Ishikawa (cell line): ENCODE measurements around the gene BCR.

Experiments
- CEBPB ChIP-seq: IDR thresholded peaks from 2 replicates; pipeline ENCODE4 v1.6.1; 2012
- CREB1 ChIP-seq: IDR thresholded peaks from 2 replicates; pipeline ENCODE4 v1.6.1; 2012; ENCODE audit warnings: low read depth
- EGR1 ChIP-seq: IDR thresholded peaks from 2 replicates; pipeline ENCODE4 v1.6.1; 2012
- EP300 ChIP-seq: IDR thresholded peaks from 2 replicates; pipeline ENCODE4 v1.6.1; 2012; ENCODE audit warnings: borderline replicate concordance
- FOXM1 ChIP-seq: IDR thresholded peaks from 2 replicates; pipeline ENCODE4 v1.6.1; 2012; ENCODE audit warnings: low read depth, borderline replicate concordance
- MAX ChIP-seq: IDR thresholded peaks from 2 replicates; pipeline ENCODE4 v1.6.1; 2012
- NFIC ChIP-seq: IDR thresholded peaks from 2 replicates; pipeline ENCODE4 v1.6.1; 2012
- RAD21 ChIP-seq: IDR thresholded peaks from 2 replicates; pipeline ENCODE4 v1.6.1; 2012; ENCODE audit warnings: low read depth
- TAF1 ChIP-seq: IDR thresholded peaks from 2 replicates; pipeline ENCODE4 v1.6.1; 2012; ENCODE audit warnings: low read depth, mild to moderate bottlenecking
- TCF12 ChIP-seq: IDR thresholded peaks from 2 replicates; pipeline ENCODE4 v1.6.1; 2012; ENCODE audit warnings: low read depth
- TEAD4 ChIP-seq: IDR thresholded peaks from 2 replicates; pipeline ENCODE4 v1.6.1; 2012
- USF1 ChIP-seq: IDR thresholded peaks from 2 replicates; pipeline ENCODE4 v1.6.1; 2012
- YY1 ChIP-seq: IDR thresholded peaks from 2 replicates; pipeline ENCODE4 v1.6.1; 2012; ENCODE audit warnings: low read depth
- ZBTB7A ChIP-seq: IDR thresholded peaks from 2 replicates; pipeline ENCODE4 v1.6.1; 2012; ENCODE audit warnings: low read depth
- TF ChIP-seq, protein P1 (sequence below): IDR thresholded peaks from 2 replicates; pipeline ENCODE4 v1.6.1; 2012; ENCODE audit warnings: low read depth, mild to moderate bottlenecking

The BCR gene

GRCh38 chr22:23196165-23196564 lies 15.9 kb downstream of the BCR start:
- TF ChIP-seq CEBPB (no peak), FOXM1 (no peak), MAX (no peak), CREB1 (no peak), NFIC (no peak), TEAD4 (no peak)
- TF ChIP-seq, protein P1, sequence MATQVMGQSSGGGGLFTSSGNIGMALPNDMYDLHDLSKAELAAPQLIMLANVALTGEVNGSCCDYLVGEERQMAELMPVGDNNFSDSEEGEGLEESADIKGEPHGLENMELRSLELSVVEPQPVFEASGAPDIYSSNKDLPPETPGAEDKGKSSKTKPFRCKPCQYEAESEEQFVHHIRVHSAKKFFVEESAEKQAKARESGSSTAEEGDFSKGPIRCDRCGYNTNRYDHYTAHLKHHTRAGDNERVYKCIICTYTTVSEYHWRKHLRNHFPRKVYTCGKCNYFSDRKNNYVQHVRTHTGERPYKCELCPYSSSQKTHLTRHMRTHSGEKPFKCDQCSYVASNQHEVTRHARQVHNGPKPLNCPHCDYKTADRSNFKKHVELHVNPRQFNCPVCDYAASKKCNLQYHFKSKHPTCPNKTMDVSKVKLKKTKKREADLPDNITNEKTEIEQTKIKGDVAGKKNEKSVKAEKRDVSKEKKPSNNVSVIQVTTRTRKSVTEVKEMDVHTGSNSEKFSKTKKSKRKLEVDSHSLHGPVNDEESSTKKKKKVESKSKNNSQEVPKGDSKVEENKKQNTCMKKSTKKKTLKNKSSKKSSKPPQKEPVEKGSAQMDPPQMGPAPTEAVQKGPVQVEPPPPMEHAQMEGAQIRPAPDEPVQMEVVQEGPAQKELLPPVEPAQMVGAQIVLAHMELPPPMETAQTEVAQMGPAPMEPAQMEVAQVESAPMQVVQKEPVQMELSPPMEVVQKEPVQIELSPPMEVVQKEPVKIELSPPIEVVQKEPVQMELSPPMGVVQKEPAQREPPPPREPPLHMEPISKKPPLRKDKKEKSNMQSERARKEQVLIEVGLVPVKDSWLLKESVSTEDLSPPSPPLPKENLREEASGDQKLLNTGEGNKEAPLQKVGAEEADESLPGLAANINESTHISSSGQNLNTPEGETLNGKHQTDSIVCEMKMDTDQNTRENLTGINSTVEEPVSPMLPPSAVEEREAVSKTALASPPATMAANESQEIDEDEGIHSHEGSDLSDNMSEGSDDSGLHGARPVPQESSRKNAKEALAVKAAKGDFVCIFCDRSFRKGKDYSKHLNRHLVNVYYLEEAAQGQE = no peak

DNA sequence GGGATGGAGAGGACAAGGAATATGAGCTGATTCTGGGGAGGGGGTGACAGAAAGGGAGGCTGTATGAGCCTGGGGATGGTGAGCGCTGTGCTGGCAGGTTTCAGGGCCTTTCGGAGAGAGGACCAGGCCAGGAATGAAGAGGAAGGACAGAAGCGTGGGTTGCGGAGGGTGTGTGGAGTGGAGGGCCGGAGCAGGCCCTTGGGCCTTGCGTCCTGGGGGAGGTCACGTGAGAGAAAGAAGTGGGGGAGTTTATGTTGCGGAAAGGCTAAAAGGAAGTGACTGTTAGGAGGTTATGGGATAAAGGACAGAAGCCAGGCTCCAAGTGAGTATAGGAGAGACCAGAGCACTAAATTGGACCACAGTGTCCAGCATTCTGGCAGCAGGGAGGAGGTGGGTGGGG lies 17.5 kb downstream of the BCR start:
- TF ChIP-seq YY1 (no peak), EGR1 (no peak), FOXM1 (no peak), CREB1 (no peak), MAX (no peak), RAD21 (no peak), EP300 (no peak), TEAD4 (no peak), ZBTB7A (no peak), CEBPB (no peak), USF1 (no peak), NFIC (no peak), TAF1 (no peak), TCF12 (no peak)
- TF ChIP-seq, protein P1 = no peak

GRCh38 chr22:23199159-23199558 lies 18.9 kb downstream of the BCR start:
- TF ChIP-seq TCF12 = no peak
- TF ChIP-seq CREB1 = no peak
- no peak for TF ChIP-seq NFIC
- no peak for TF ChIP-seq RAD21
- no peak for TF ChIP-seq USF1
- TF ChIP-seq, protein P1 = no peak
- TF ChIP-seq YY1 = no peak
- no peak for TF ChIP-seq EP300
- TF ChIP-seq TEAD4 = no peak
- TF ChIP-seq MAX = no peak

DNA sequence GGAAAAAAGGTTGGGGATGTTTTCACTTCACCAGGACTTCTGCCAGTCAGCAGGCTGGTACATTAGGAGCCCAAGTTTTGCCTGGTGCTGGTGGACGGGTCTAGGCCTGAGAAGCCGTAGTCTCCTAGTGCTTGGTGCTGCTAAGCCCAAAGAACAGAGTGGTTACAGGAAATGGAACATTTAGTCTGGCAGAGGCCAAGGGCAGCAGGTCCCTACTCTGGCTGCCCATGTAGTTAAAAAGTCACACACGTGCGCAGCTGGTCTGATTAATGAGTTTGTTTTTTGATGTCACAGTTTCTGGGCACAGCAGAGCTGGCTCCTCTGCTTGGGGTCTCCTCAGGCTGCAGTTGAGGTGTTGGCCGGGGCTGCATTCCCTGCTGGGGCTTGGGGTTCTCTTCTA lies 20.6 kb downstream of the BCR start:
- TF ChIP-seq USF1 = no peak
- TF ChIP-seq RAD21 = no peak
- no peak for TF ChIP-seq MAX
- TF ChIP-seq CREB1 = no peak
- no peak for TF ChIP-seq TEAD4
- TF ChIP-seq CEBPB = no peak
